T follicular helper cell (primary cell): ENCODE results near the gene ELP5.

Source experiments
- DNase-seq: peaks from one replicate; pipeline ENCODE4 v3.0.0-alpha.2; 2020; ENCODE audit warnings: low read depth

ELP5 gene

DNA sequence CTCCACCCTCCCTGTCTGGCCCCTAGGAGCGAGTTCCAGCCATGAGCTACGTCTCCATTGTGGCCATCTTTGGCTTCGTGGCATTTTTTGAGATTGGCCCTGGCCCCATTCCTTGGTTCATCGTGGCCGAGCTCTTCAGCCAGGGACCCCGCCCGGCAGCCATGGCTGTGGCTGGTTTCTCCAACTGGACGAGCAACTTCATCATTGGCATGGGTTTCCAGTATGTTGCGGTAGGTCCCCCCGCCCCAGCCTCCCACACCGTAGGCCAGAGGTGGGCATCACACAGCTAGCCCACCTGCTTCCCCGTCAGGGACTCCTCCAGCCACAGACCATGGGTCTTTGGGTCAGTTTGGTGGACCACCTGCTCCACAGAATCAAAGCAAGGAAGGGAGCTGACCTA, 33.7 kb downstream of the ELP5 start:
- no peak for DNase-seq

DNA sequence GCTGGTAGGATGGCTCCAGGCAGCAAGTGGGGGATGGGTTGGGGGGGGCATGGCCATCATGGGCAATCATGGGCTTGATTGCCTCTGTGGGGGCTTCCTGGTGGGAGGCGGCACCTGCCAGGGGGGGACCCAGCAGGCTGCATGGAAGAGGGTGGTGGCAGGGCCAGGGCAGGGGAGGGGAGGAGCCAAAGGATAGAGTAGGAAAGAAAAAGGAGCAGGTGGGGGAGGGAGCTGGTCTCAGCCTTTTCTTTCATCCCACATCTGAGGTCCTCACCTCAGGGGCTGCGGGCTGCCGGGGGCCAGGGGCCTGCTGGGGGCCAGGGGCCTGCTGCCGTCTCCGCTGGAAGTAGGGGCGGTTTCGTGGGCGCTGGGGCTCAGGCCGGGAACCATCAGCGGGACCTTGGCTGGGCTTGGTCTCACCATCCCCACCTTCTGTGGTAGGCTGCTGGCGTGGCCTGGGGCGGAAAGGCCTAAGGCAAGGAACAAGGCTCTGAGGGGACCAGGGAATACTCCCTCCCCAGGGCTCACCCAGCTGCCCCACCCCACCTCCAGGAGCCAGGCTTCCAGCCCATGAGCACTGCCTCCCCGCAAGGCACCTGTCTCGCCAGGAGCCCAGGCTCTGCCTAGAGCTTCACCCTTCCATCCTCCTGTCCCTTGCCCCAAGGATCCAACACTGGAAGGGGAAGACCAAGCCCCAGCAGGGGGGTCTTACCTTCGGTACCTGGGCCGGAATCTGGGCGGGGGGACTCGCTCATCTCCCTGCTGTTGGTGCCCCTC, 37.4 kb downstream of the ELP5 start:
- DNase-seq: no peak

DNA sequence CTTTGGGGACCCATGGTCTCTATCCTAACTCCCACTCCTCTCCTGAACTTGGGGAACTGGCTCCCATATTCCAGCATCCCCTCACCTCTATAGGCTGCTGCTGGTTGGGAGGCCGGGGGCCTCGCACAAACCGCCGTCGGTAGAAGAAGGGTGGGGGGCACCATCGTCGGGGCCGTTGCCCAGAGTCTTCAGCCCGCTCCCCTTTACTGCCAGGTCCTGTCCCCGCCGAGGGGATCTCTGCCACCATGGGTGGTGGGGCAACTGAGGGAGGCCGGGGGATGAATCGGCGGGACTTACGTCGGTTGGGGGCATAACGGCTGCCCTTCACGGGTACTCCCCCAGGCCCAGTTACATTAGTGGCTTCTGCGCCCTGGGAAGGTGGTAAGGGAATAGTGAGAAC, 38.2 kb downstream of the ELP5 start:
- DNase-seq: no peak

DNA sequence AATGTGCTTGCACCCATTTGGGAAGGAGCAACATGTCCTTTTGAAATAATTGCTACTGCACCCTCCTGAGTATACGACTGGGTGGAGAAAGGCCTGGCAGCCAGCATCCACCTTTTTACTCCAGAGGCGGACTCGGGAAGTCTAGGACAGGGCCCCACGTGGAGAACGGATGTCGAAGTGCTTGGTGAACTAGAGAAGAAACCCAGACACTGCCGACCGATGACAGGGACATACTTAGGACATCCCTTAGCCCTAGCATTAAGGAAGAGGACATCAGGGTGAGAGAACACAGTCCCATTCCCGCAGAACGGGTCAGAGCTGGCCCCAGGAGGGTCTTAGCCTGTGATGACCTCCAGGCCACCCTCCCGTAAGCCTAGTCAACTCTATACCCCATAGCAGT, 38.7 kb downstream of the ELP5 start:
- DNase-seq: no peak

DNA sequence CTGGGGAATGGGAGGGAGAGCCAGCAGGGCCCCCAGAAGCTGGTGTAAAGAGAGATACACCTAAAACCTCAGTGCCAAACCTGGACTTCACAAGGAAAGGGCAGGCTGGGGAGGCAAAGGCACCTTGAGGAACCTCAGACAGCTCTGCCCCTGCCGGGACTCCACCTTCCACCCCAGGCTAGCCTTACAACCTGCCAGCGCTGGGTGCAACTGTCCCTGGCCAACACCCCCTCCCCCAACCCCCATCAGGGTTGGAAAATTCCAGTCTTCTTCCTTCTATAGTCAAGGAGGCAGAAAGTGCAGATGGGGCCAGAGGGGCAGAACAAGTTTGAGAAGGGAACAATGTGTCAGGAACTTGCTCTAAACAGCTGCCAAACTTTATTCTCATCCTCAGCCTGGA, 40.2 kb downstream of the ELP5 start:
- no peak for DNase-seq

DNA sequence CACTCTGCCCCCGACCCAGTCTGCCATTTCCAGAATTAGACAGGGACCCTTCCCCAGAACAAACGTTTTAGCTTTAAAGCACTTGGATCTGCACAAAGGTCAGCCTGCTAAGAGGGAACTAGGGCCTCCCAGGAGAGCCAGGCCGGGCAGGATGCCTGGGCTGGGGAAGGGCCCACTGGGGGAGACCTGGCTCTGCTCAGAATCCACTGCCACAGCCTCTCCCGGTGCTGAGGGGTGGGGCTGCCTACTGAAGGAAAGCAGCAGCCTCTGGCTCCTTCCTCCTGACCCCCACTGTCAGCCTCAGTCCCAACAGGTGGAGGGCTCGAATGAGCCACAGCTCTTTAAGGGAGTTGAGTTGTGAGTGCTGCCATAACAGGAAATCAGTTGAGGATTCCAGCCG, 40.7 kb downstream of the ELP5 start:
- DNase-seq: no peak

DNA sequence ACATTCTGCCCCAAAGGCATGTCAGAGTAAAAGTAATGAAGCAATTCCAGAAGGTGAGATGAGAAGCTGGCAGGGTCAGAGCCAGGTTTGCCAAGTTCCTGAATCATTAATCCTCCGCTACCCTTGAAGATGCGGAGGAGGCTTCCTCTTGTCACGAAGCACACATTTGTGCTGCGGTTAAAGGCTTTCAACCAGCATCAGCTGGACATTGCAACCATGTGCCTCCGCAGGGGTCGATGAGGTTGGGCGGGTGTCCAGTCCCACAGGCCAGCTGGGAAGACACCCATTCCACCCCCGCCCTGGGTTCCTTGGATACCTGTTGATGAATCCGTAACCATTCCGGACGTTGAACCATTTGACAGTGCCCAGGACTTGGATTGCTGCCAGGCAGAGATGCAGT, 41.1 kb downstream of the ELP5 start:
- no peak for DNase-seq

DNA sequence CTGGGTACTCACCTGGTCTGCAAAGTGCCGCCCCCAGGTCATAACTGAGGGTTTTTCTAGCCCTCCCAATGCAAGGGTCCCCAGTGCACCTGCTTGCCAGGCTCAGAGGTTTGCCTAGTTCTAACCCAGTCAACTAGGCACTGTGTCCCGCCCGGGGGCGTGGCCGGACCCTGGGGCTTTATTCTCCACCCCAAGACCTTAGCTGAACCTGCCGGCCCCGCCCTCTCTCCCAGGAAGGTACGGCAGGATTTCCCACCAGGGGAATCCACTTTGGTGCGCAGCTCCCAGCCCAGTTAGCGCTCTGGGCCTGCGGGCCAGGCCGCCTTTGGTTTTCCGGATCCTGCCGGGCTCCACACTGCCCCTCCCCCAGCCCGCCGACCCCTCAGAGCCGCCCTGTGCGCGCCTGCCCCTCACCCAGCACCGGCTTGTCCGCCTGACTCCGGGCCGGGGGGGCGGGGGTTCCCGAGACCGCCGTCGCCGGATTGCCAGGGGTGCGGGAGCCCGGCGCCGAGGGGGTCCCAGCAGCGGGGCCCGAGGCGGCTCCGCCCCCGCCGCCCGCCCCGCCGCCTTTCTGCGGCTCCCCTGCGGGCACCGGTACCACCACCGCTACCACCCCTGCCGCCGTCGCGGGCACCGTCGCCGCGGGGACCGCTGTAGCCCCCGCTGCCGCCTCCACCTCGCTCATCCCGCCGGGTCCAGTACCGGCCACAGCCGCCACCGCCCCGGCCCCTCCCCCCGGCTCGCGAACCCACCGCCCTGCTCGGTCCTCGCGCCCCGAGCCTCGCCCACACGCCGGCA, 42.0 kb downstream of the ELP5 start:
- DNase-seq: no peak

DNA sequence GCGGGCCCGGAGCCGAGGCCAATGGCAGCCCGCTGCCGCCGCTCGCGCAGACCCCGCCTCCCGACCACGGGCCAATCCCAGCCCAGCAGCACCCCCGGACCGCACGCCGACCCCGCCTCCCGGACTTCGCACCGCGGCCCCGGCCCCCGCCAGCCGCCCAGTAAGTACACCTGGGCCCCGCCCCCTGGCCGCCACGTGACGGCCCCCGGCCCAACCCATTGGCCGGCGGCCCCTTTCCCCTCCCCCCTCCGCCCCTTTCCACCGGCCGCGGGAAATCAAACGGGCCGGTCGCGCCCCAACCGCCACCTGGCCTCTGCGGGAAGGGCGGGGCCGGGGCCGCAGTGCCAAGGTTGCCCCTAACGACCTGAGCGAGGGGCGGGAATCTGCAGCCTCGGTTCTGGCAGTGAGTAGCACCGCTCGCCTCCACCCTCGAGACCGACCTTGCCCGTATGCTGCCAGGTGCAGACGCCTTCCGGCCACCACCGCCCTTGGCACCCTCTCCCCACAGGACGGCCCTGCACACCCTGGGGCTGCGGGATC, 42.7 kb downstream of the ELP5 start, which contains the start of gene YBX2:
Gene YBX2, minus strand, starts transcription at position 26 of the 540 bp plus-strand sequence. CDS start 139 bp downstream, outside the sequence.
- DNase-seq: peak; percentile 52

DNA sequence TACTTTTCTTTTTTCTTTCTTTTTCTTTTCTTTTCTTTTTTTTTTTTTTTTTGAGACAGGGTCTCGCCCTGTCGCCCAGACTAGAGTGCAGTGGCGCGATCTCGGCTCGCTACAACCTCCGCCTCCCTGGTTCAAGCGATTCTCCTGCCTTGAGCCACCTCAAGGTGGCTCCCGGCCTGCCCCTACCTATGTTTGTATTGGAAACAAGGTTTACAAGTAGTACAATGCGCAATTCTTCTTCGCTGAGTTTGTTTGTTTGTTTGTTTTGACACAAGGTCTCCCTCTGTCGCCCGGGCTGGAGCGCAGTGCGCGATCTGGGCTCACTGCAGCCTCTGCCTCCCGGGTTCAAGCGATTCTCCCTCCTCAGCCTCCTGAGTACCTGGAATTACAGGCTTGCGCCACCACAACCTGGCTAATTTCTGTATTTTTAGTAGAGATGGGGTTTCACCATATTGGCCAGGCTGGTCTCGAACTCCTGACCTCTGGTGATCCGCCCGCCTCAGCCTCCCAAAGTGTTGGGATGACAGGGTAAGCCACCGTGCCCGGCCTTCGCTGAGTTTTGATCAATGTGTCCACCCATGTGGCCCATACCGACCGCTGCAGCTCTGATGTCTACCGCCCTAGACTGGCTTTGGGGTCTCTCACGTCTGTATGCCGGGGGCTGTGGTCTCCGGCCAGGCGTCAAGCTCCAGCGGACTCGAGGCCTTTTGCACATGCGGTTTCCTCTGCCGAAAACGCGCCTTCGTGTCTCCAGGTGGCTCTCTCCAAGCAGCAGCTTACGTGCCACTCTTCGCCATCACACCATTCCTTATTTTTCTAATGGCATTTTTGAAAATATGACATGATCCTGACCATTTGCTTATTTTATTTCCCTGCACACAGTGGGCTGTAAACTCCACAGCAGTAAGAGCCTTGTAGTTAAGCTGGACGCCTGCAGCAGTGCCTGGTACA, 43.5 kb downstream of the ELP5 start:
- DNase-seq: no peak

DNA sequence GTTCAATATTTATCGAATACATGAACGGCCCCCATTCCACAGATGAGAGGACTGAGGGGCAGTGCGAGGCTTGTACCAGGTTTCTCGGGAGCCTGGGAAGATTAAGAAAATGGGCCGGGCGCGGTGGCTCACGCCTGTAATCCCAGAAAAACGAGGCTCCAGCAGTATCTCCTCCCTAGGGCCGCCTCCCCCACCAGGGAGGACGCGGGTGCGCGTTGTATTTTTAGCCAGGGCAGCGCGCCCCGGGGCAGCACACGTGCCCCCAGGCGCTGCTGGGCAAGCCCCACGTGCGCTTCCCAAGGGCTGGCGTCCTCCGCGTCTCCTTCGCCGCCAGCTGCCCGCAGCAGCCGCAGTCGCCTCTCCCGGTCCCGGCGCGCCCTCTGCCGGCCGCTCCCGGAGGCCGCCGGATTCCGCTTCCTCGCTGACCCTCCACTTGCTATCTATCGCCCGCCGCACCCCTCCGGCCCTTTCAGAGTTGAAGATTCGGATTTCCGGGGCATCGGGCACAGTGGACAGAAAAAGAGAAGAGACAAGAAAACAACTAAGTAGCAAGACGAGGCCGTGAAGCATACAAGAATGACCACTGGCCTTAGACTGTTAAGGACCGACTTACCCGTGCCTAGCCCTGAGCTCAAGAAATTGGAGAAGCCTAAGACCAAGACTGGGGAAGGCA, 44.3 kb downstream of the ELP5 start:
- peak; percentile 48 for DNase-seq

DNA sequence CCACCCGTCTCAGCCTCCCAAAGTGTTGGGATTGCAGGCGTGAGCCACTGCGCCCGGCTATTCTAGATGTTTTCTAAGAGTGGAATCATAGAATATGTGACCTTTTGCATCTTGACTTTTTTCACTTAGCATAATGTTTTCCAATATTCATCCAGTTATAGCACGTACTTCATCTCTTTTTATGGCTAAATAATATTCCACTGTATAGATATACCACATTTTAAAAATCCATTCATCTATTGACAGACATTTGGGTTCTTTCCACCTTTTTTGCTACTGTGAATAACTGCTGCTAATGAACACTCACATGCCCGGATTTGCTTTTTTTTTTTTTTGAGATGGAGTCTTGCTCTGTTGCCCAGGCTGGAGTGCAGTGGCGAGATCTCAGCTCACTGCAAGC, 52.2 kb downstream of the ELP5 start:
- no peak for DNase-seq

DNA sequence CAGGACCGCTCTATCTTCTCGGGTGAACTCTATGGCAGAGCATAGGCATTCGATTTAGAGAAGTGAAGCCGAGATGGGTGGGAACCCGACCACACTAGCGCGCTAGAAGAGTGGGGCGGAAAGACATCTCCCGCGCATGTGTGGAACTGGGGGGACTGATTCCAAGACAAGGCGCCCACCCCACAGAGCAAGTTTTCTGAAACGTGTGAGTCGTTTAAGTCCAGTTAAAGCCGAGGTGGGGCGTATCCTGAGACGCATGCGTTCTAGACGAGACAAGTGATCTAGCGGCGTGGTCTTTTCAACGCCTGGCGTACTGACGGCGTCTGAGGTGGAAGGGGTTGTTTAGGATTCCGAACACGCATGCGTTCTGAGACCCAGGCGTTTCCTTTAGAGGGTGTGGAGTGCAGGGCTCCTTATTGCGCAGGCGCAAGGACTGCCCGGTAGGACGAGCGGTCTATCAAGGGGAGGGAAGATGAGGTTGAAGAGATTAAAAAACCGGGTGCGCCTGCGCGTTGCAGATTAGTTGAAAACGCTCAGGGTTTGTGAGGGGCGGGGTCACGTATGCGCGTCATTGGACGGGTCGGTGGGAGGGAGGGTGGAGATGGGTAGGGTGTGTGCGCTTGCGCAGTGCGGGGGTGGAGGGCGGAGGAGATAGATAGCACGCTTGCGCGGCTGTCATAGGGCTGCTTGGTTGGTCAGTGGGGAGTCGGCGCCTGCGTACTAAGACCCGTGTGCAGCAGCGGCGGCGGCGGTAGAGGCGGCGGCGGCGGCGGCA, 55.1 kb downstream of the ELP5 start, which contains the start of gene EIF5A:
Gene EIF5A, plus strand, starts transcription at position 718 of the 775 bp plus-strand sequence. CDS start 2,008 bp downstream, outside the sequence.
- peak; percentile 100 for DNase-seq

DNA sequence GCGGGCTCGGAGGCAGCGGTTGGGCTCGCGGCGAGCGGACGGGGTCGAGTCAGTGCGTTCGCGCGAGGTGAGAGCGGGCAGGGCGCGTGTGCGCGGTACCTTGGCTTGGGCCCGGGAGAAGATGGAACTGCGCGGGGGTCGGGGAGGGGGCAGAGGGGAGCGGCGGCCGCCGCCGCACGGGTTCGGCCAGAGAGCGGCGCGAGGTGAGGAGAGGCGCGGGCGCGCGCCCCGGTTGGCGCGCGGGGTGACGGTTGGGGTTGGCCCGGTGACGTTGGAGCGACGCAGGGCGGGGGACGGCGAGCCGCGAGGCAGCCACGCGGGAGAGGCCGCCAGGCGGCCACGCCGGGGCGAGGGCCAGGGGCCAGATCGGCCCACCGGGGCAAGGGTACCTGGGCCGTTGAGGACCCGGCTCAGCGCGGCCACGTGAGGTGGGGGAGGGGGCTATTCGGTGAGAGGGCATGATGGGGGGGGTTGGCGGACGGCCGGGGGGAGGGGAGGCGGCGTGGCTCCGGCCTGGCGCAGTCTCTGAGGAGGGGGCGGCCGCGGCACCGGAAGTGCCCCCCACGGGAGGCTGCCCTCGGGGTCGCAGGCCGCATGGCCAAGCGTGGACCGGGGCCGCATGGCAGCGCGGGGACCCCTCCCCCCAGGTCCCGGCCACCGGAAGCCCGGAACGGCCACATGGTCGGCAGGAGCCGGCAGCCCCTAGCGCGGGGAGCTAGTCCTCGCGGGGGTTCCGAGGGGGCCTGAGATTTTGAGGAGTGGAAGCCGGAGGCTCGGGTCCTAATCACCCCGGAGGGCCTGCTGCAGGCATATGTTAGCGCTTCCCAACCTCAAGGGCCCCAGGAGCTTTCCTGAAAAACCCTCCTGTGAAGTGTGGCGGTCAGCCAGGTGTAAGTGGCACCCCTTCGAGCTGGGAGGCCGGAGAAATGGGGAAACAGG, 55.9 kb downstream of the ELP5 start:
- DNase-seq: peak; percentile 55

DNA sequence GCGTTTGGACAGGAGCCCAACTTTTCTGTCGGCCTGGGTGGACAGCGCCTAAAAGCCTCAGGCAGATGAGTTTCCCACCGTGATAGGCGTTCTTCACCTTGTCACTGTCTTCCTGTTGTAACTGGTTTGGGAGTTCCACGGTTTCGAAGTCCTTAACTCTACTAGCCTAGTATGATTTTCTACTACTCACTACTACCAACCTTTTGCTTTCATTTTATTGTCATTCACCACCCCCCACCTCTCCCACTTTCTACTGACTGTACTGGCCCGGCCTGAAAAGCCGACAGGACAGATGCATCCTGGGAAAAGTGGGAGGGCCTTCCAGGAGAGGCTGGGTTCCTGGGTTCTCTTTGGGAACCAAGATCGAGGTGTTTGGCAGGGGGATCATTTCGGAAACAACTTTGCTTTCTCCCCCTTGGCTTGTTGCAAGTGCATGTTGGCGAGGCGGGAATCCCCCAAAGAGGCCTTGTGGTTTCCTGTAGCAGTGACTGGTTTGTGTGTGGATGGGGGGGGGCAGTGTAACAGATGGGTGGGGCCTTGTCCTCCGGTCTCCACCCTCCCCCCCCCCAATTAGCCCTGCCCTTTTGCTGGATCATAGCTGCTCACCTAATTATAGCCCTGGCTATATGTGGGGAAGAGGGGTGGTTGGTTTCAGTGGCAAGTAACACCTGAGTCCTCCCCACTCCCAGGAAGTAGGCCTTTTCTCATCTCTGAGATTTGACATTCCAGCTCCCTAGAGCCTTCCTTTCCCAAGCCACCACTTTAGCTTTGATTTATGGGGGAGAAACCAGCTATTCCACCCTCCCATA, 56.8 kb downstream of the ELP5 start:
- peak; percentile 85 for DNase-seq
